ENCODE measurements around the gene FAM13B.

DNA sequence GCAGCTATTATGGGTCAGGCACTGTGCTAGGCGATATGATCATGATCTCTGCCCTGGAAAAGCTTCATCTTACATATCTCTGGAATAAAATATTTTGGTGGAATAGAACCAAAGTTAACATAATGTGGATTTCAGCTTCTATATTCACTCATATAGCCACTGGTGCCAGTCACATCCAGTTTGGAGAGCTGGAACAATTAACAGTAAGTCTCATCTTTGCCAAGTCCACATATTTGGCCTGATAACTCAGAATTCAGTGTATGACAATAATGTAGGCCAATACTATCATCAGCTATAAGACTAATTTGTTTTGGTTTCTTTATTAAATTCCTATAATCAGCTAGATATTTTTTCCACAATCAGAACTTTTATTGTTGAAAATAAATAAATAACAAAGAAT is 5.9 kb upstream of the FAM13B start:
- TF ChIP-seq, protein P1, sequence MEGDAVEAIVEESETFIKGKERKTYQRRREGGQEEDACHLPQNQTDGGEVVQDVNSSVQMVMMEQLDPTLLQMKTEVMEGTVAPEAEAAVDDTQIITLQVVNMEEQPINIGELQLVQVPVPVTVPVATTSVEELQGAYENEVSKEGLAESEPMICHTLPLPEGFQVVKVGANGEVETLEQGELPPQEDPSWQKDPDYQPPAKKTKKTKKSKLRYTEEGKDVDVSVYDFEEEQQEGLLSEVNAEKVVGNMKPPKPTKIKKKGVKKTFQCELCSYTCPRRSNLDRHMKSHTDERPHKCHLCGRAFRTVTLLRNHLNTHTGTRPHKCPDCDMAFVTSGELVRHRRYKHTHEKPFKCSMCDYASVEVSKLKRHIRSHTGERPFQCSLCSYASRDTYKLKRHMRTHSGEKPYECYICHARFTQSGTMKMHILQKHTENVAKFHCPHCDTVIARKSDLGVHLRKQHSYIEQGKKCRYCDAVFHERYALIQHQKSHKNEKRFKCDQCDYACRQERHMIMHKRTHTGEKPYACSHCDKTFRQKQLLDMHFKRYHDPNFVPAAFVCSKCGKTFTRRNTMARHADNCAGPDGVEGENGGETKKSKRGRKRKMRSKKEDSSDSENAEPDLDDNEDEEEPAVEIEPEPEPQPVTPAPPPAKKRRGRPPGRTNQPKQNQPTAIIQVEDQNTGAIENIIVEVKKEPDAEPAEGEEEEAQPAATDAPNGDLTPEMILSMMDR (conservative IDR thresholded peaks at IDR 0.05; ENCODE audit: low read depth, low read length): no peak
- no peak for TF ChIP-seq EZH2 (IDR thresholded peaks at IDR 0.05; ENCODE audit: low read length, unreplicated experiment)
